Measurements from ENCODE around the gene GLB1L3.

Gene GLB1L3, protein sequence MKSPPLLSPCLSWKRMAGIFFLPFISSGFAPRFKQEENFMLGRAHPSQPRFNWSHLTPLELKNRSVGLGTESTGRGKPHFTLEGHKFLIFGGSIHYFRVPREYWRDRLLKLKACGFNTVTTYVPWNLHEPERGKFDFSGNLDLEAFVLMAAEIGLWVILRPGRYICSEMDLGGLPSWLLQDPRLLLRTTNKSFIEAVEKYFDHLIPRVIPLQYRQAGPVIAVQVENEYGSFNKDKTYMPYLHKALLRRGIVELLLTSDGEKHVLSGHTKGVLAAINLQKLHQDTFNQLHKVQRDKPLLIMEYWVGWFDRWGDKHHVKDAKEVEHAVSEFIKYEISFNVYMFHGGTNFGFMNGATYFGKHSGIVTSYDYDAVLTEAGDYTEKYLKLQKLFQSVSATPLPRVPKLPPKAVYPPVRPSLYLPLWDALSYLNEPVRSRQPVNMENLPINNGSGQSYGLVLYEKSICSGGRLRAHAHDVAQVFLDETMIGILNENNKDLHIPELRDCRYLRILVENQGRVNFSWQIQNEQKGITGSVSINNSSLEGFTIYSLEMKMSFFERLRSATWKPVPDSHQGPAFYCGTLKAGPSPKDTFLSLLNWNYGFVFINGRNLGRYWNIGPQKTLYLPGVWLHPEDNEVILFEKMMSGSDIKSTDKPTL

DNA sequence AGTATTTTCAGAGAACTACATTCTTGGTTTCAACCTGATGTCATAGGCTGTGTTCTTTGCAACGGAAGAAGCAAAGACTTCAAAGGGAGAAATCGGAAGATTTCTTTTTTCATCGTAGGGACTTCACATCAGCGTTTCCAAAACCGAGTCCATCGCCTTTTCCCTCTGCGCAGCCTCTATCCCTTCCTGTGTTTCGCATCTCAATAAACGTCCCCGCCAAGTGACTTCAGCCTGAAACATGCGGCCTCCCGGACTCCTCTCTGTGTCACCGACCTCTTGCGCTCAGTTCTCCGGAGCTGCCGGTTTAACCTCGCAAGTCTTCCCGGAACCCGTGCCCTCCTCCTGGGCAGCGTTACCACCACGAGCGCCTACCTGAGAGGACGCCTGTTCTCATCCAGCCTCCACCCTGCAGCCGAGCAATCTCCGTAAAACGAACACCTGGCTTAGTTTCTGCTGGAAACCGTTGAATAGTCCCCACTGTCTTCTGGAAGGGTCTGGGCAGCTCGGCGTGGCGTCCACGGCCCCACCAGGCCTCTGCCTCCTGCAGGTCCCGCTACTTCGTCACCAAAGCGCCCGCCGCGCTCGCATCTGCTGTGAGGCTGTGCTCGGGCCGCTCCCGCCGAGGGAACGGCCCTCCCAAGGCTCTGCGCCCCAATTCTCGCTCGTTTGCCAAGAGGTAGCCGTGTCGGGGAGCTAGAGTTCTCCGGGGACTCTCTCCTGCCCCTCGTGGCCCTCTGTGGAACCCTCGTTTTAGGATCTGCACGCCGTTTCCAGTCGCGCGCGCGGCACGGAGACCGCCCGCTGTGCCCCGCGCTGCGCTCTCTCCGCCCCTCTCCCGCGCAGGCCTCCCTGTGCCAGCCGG, at the start of gene GLB1L3:
TSS of gene GLB1L3 (plus strand) at position 846 of the 862 bp plus-strand sequence. CDS start 362 bp downstream, outside the sequence.
- H3K27me3 ChIP-seq (ENCODE audit: insufficient read depth, low read length), result peaks cover 55% of the 10 kb centered on the region
- H3K4me3 ChIP-seq (ENCODE audit: low read length), result peak within 1 kb of the TSS; percentile 74
- H3K27ac ChIP-seq (ENCODE audit: low read length), result peak within 1 kb of the TSS; percentile 40

DNA sequence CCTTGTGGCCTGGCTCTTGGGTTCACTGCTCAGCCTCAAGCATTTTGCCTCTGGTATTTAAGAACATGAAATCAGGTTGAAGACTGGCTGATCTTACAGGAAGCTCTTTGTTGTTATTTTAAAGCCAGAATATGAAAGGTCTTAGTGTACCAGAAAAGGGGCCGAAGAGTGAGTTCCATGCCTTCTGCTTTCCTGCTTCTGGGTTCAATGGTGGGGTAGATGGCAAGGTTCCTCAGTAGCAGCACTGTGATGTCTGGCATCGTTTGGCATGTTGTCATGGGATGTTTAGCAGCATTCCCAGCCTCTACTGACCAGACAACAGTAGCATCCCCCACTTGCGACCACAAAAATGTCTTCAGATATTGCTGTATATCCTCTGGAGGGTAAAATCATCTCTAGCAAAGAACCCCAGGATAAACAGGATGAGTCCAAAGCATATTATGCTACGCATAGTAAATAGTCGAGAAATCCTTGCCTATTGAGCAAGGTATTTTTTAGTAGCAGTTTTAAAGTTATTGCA, 49.3 kb upstream of the GLB1L3 start:
- H3K4me1 ChIP-seq (ENCODE audit: insufficient read depth, low read length), result peaks cover 7% of the 10 kb centered on the region; the same call in 1 of the 2 replicates
- no peaks in the 10 kb centered on the region for H3K9me3 ChIP-seq (ENCODE audit: insufficient read depth, low read depth, low read length)
- H3K27ac ChIP-seq (ENCODE audit: low read length), result no peak overlapping the region
- H3K27me3 ChIP-seq (ENCODE audit: insufficient read depth, low read length), result peaks cover 19% of the 10 kb centered on the region
- H3K9ac ChIP-seq (ENCODE audit: low read depth, low read length), result no peak overlapping the region
- no peaks in the 10 kb centered on the region for H3K36me3 ChIP-seq (ENCODE audit: insufficient read depth, low read depth, low read length)
- no peak overlapping the region for H3K4me3 ChIP-seq (ENCODE audit: low read length)

More for the DNA sequence above, at the start of gene GLB1L3:
- Histone ChIP-seq H3K9me3 (ENCODE audit: insufficient read depth, low read depth, low read length) (no peaks in the 10 kb centered on the region), H3K4me1 (ENCODE audit: insufficient read depth, low read length) (peaks cover 21% of the 10 kb centered on the region; the same call in 1 of the 2 replicates), H3K9ac (ENCODE audit: low read depth, low read length) (peak within 1 kb of the TSS; percentile 83; the same call in 1 of the 2 replicates), H3K36me3 (ENCODE audit: insufficient read depth, low read depth, low read length) (peaks cover 5% of the 10 kb centered on the region; the same call in 1 of the 2 replicates)

DNA sequence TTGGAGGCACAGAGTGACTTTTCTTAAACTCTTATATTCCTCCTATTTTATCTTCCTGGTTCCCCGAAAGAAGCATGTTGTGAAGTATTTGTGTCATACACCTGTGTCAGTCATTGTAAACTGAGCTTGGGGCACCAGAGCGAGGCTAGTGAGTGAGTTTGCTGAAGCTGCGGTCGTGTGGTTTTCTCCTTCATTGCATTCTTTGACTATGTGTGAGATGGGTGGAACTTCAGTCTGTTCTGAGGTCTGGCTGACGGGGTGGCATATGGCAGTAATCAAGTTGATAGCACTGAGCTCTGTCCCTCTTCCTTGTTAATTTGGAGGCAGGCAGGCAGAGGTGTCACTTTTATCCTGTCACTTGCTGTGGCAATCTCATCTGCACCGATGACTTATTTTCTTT, 47.6 kb upstream of the GLB1L3 start:
- Histone ChIP-seq H3K9ac (ENCODE audit: low read depth, low read length) (no peak overlapping the region), H3K4me1 (ENCODE audit: insufficient read depth, low read length) (0 out of 2 replicates have a peak, but pooled peaks cover 3% of the 10 kb centered on the region), H3K27me3 (ENCODE audit: insufficient read depth, low read length) (peaks cover 19% of the 10 kb centered on the region), H3K4me3 (ENCODE audit: low read length) (no peak overlapping the region), H3K9me3 (ENCODE audit: insufficient read depth, low read depth, low read length) (no peaks in the 10 kb centered on the region), H3K36me3 (ENCODE audit: insufficient read depth, low read depth, low read length) (no peaks in the 10 kb centered on the region), H3K27ac (ENCODE audit: low read length) (no peak overlapping the region)

DNA sequence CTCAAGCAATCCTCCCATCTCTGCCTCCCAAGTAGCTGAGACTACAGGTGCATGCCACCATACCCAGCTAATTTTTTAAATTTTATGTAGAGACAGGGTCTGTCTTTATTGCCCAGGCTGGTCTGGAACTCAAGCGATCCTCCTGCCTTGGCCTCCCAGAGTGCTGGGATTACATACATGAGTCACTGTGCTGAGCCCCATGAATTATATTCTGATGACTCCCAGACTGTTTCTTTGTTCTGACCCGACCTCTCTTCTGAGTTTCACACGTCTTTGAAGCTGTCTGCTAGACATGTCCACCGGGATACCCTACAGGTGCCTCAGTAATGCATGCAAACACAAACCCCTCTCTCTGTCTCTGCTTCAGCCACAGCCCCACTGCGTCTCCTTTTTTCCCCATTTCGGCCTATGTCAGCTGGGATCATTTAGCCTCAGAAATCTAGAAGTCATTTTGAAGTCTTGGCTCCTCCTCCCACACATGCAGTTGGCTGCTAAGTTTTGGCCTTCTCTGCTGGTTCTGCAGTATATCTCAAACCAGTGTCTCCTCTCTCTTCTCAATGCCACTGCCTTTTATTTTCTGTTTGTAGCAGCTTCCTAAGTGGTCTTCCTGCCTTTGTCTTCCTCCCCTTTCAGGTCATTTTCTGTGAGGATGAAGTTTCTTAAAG, 46.9 kb upstream of the GLB1L3 start:
- H3K27me3 ChIP-seq (ENCODE audit: insufficient read depth, low read length), result peaks cover 19% of the 10 kb centered on the region
- H3K9me3 ChIP-seq (ENCODE audit: insufficient read depth, low read depth, low read length), result no peaks in the 10 kb centered on the region
- no peak overlapping the region for H3K9ac ChIP-seq (ENCODE audit: low read depth, low read length)
- no peaks in the 10 kb centered on the region for H3K36me3 ChIP-seq (ENCODE audit: insufficient read depth, low read depth, low read length)
- H3K4me3 ChIP-seq (ENCODE audit: low read length), result no peak overlapping the region
- H3K4me1 ChIP-seq (ENCODE audit: insufficient read depth, low read length), result 0 out of 2 replicates have a peak, but pooled peaks cover 3% of the 10 kb centered on the region
- H3K27ac ChIP-seq (ENCODE audit: low read length), result no peak overlapping the region

DNA sequence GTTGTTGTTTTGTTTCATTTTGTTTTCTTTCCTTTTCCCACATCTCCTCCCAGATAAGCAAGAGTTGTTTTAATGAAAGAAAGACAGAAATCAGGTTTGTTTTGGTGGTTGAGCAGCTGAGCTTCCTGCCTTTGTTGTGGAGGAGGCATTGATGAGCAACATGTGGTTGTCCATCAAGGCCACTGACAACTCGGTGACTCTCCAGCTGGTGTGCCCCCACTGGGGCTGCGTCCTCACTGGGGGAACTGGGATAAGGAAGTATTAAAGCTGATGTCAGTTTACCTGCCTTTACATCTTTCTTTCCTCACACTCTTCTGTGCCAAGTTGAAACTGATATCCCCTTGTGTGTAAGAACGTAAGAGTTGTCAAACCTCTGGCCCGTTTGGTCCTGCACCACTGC, 45.8 kb upstream of the GLB1L3 start:
- no peaks in the 10 kb centered on the region for H3K36me3 ChIP-seq (ENCODE audit: insufficient read depth, low read depth, low read length)
- H3K9me3 ChIP-seq (ENCODE audit: insufficient read depth, low read depth, low read length), result no peaks in the 10 kb centered on the region
- no peak overlapping the region for H3K27ac ChIP-seq (ENCODE audit: low read length)
- peaks cover 15% of the 10 kb centered on the region for H3K27me3 ChIP-seq (ENCODE audit: insufficient read depth, low read length)
- 0 out of 2 replicates have a peak, but pooled peaks cover 3% of the 10 kb centered on the region for H3K4me1 ChIP-seq (ENCODE audit: insufficient read depth, low read length)
- no peak overlapping the region for H3K9ac ChIP-seq (ENCODE audit: low read depth, low read length)
- H3K4me3 ChIP-seq (ENCODE audit: low read length), result no peak overlapping the region

DNA sequence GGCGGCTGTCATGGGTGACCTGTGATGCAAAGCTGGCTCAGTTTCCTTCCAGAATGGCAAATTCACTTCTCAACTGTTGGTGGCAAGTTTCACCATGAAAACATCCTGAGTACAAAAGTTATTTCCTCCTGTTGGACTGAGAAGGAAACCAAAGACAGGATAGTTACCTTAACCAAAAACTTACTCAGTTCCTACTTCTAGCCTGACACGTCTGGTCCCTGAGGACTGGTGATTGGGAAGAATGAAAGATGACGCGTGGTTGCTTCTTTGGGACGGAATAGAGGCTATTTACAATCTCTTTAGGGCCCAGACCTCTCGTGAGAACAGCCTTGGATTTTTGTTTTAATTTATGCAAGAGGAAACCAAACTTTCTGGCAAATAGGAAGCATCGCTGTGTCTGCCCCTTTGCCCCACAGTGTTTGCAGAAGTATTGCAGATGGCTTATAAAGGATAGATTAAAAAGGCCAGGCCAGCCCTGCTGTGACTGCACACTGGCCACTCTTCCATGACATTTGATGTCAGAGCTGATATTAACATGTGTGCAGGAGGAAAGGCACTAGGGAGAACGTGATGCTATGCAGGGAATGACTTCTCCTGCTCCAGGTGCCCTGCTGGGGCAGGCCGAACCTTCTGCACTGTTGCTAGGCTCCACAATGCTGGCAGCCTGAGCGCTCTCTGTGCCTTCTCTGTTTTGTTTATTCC, 44.1 kb upstream of the GLB1L3 start:
- Histone ChIP-seq H3K4me3 (ENCODE audit: low read length) (no peak overlapping the region), H3K9me3 (ENCODE audit: insufficient read depth, low read depth, low read length) (no peaks in the 10 kb centered on the region), H3K4me1 (ENCODE audit: insufficient read depth, low read length) (no peaks in the 10 kb centered on the region), H3K9ac (ENCODE audit: low read depth, low read length) (no peak overlapping the region), H3K36me3 (ENCODE audit: insufficient read depth, low read depth, low read length) (no peaks in the 10 kb centered on the region), H3K27ac (ENCODE audit: low read length) (no peak overlapping the region), H3K27me3 (ENCODE audit: insufficient read depth, low read length) (no peaks in the 10 kb centered on the region)

DNA sequence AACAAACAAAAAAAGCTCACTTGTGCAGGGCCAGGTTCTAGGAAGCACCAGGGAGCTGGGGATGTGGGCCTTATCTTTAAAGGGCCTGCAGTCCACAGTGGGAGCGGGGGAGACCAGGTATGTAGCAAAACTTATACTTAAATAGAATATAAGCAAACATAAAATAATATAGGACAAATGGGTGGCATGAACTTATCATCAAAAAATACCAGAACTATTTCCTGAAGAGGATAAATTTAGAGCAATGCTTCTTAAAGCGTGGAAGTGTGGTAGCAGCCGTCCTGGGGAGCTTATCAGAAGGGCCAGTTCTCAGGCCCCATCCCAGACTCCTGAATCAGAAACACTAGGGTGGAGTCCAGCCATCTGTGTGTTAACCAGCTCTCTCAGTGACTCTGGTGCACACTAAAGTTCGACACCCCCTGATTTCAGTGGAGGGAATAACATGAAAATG, 42.4 kb upstream of the GLB1L3 start:
- Histone ChIP-seq H3K27me3 (ENCODE audit: insufficient read depth, low read length) (no peaks in the 10 kb centered on the region), H3K36me3 (ENCODE audit: insufficient read depth, low read depth, low read length) (no peaks in the 10 kb centered on the region), H3K4me1 (ENCODE audit: insufficient read depth, low read length) (no peaks in the 10 kb centered on the region), H3K27ac (ENCODE audit: low read length) (no peak overlapping the region), H3K9me3 (ENCODE audit: insufficient read depth, low read depth, low read length) (no peaks in the 10 kb centered on the region), H3K9ac (ENCODE audit: low read depth, low read length) (no peak overlapping the region), H3K4me3 (ENCODE audit: low read length) (no peak overlapping the region)

DNA sequence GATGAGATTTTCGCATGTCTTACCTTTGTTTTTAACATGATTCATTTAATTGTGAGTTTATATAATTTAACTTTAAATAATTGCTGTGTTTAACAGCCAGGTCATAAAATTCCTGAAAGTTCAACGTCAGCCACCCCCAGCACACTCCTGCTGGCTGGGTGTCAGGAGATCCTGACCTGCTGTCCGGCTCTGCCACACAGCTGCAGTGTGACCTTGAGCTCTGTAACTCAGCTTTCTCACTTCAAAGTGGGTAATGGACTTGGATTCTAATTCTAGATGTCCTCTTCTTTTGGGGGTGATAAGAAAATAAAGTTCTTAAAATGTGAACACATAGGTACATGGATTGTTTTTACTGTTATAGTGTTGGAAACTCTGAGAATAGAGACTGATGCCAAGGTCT, 40.8 kb upstream of the GLB1L3 start:
- H3K9me3 ChIP-seq (ENCODE audit: insufficient read depth, low read depth, low read length), result no peaks in the 10 kb centered on the region
- H3K4me3 ChIP-seq (ENCODE audit: low read length), result no peak overlapping the region
- no peak overlapping the region for H3K9ac ChIP-seq (ENCODE audit: low read depth, low read length)
- no peak overlapping the region for H3K27ac ChIP-seq (ENCODE audit: low read length)
- H3K4me1 ChIP-seq (ENCODE audit: insufficient read depth, low read length), result no peaks in the 10 kb centered on the region
- no peaks in the 10 kb centered on the region for H3K27me3 ChIP-seq (ENCODE audit: insufficient read depth, low read length)
- H3K36me3 ChIP-seq (ENCODE audit: insufficient read depth, low read depth, low read length), result 0 out of 2 replicates have a peak, but pooled peaks cover 6% of the 10 kb centered on the region

DNA sequence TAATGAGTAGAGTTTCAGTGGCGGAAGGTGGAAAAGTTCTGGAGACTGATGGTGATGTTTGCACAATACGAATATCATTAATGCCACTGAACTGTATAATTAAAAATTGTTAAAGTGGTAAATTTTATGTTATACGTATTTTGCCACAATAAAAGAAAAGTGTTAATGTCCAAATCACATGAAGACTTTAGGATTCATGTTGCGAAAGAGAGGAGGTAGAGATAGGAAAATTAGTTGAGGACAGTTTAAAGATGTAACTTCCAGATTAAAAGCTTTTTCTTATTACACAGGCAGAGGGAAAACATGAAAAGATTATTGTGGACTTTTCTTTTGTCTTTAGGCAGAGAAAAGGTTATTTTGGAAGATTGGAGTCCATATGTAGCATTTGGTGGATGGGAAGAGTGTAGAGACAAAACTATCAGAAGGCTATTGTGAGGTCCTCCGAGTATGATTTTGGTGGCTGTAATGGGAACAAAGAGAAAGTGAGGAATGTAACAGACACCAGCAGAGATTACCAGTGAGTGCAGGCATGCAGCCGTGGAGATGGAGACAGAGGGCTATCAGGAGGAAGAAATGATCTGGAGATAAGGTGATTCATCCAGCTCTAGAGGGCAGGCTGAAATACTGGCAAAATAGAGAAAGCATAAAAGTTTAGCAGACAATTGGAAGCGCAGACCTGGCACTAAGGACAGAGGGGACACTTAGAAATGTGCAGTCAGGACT, 39.2 kb upstream of the GLB1L3 start:
- H3K4me1 ChIP-seq (ENCODE audit: insufficient read depth, low read length), result no peaks in the 10 kb centered on the region
- H3K36me3 ChIP-seq (ENCODE audit: insufficient read depth, low read depth, low read length), result peaks cover 10% of the 10 kb centered on the region; the same call in 1 of the 2 replicates
- H3K27ac ChIP-seq (ENCODE audit: low read length), result no peak overlapping the region
- H3K9ac ChIP-seq (ENCODE audit: low read depth, low read length), result no peak overlapping the region
- H3K9me3 ChIP-seq (ENCODE audit: insufficient read depth, low read depth, low read length), result no peaks in the 10 kb centered on the region
- H3K4me3 ChIP-seq (ENCODE audit: low read length), result no peak overlapping the region
- no peaks in the 10 kb centered on the region for H3K27me3 ChIP-seq (ENCODE audit: insufficient read depth, low read length)

DNA sequence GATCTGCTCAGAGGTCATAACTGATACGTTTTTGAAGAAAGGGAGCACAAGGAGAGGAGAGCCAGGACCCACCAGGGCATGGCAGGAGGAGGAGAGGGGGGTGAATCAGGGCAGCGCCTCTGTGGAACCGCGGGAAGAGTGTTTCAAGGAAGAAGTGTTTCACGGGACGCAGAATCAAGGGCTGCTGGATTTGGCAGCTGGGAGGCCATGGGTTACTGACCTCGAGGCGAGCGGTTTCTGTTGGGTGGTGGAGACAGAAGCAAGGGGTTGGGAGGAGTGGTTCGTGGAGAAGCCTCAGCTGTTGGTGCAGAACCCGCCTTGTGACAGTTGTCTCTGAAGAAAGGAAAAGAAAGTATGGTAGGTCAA, 38.6 kb upstream of the GLB1L3 start:
- Histone ChIP-seq H3K36me3 (ENCODE audit: insufficient read depth, low read depth, low read length) (peaks cover 10% of the 10 kb centered on the region; the same call in 1 of the 2 replicates), H3K27ac (ENCODE audit: low read length) (no peak overlapping the region), H3K9me3 (ENCODE audit: insufficient read depth, low read depth, low read length) (no peaks in the 10 kb centered on the region)

More for the DNA sequence above, 38.6 kb upstream of the GLB1L3 start:
- Histone ChIP-seq H3K9ac (ENCODE audit: low read depth, low read length) (no peak overlapping the region), H3K4me3 (ENCODE audit: low read length) (no peak overlapping the region), H3K4me1 (ENCODE audit: insufficient read depth, low read length) (no peaks in the 10 kb centered on the region), H3K27me3 (ENCODE audit: insufficient read depth, low read length) (no peaks in the 10 kb centered on the region)

Measured in iPS-20b (cell line).